Measurements from ENCODE around the gene NECAP2.
"Not testable (repeated sequence)": the region's sequence is repeated elsewhere in the genome, so short reads cannot be mapped to it uniquely, and the experiment has no call there.

NECAP2 gene

GRCh38 chr1:16454909-16455308 is 14.4 kb downstream of the NECAP2 start:
- not testable (repeated sequence) for FAIRE-seq

GRCh38 chr1:16456151-16456550 is 15.6 kb downstream of the NECAP2 start:
- DNase-seq (ENCODE audit: extremely low spot score, insufficient read length, low read depth); FAIRE-seq: not testable (repeated sequence)

More at GRCh38 chr1:16454909-16455308, 14.4 kb downstream of the NECAP2 start:
- DNase-seq (ENCODE audit: extremely low spot score, insufficient read length, low read depth), result not testable (repeated sequence)

GRCh38 chr1:16458831-16459230 is 18.3 kb downstream of the NECAP2 start:
- DNase-seq (ENCODE audit: extremely low spot score, insufficient read length, low read depth), result no peak
- FAIRE-seq, result no peak

GRCh38 chr1:16459352-16459925 is 18.9 kb downstream of the NECAP2 start:
- DNase-seq (ENCODE audit: extremely low spot score, insufficient read length, low read depth) (no peak), FAIRE-seq (no peak)

GRCh38 chr1:16461681-16462080 is 21.2 kb downstream of the NECAP2 start:
- FAIRE-seq (no peak), DNase-seq (ENCODE audit: extremely low spot score, insufficient read length, low read depth) (no peak)

GRCh38 chr1:16462773-16463330 is 22.3 kb downstream of the NECAP2 start:
- DNase-seq (ENCODE audit: extremely low spot score, insufficient read length, low read depth) (no peak), FAIRE-seq (no peak)

- no peak for DNase-seq (ENCODE audit: extremely low spot score, insufficient read length, low read depth)
- no peak for FAIRE-seq
Observed at GRCh38 chr1:16464917-16465625, 24.5 kb downstream of the NECAP2 start.

- no peak for DNase-seq (ENCODE audit: extremely low spot score, insufficient read length, low read depth)
- FAIRE-seq, result no peak
Observed at GRCh38 chr1:16468558-16468957, 28.0 kb downstream of the NECAP2 start.

- no peak for FAIRE-seq
Observed at GRCh38 chr1:16474166-16474800, 33.8 kb downstream of the NECAP2 start.

GRCh38 chr1:16474891-16475290 is 34.4 kb downstream of the NECAP2 start:
- not testable (repeated sequence) for FAIRE-seq; DNase-seq (ENCODE audit: extremely low spot score, insufficient read length, low read depth)

More at GRCh38 chr1:16474166-16474800, 33.8 kb downstream of the NECAP2 start:
- DNase-seq (ENCODE audit: extremely low spot score, insufficient read length, low read depth), result no peak

- not testable (repeated sequence) for DNase-seq (ENCODE audit: extremely low spot score, insufficient read length, low read depth); FAIRE-seq
Observed at GRCh38 chr1:16475771-16476770, 35.5 kb downstream of the NECAP2 start.

- FAIRE-seq (no peak), DNase-seq (ENCODE audit: extremely low spot score, insufficient read length, low read depth) (no peak)
Observed at GRCh38 chr1:16478091-16478490, 37.6 kb downstream of the NECAP2 start.

- DNase-seq (ENCODE audit: extremely low spot score, insufficient read length, low read depth); FAIRE-seq: not testable (repeated sequence)
Observed at GRCh38 chr1:16483146-16483545, 42.6 kb downstream of the NECAP2 start.

- DNase-seq (ENCODE audit: extremely low spot score, insufficient read length, low read depth); FAIRE-seq: not testable (repeated sequence)
Observed at GRCh38 chr1:16483639-16484500, 43.3 kb downstream of the NECAP2 start.

- DNase-seq (ENCODE audit: extremely low spot score, insufficient read length, low read depth) (no peak), FAIRE-seq (no peak)
Observed at GRCh38 chr1:16484501-16484835, 43.9 kb downstream of the NECAP2 start.

GRCh38 chr1:16484931-16485330 is 44.4 kb downstream of the NECAP2 start:
- DNase-seq (ENCODE audit: extremely low spot score, insufficient read length, low read depth), result no peak
- FAIRE-seq, result no peak

- FAIRE-seq, result not testable (repeated sequence)
Observed at GRCh38 chr1:16486316-16486715, 45.8 kb downstream of the NECAP2 start.

GRCh38 chr1:16487011-16487410 is 46.5 kb downstream of the NECAP2 start:
- DNase-seq (ENCODE audit: extremely low spot score, insufficient read length, low read depth); FAIRE-seq: not testable (repeated sequence)

More at GRCh38 chr1:16486316-16486715, 45.8 kb downstream of the NECAP2 start:
- not testable (repeated sequence) for DNase-seq (ENCODE audit: extremely low spot score, insufficient read length, low read depth)

All from GM18507 (cell line).